Measurements from ENCODE around the gene SEZ6. TPM values are rescaled to one million over a fixed set of nuclear protein-coding genes. Genes with fewer than 3 reads are reported as not detected.

Gene SEZ6
- total and polyA plus RNA-seq, 2 of the 4 experiments (the other 2 are of a cell fraction) = not detected

DNA sequence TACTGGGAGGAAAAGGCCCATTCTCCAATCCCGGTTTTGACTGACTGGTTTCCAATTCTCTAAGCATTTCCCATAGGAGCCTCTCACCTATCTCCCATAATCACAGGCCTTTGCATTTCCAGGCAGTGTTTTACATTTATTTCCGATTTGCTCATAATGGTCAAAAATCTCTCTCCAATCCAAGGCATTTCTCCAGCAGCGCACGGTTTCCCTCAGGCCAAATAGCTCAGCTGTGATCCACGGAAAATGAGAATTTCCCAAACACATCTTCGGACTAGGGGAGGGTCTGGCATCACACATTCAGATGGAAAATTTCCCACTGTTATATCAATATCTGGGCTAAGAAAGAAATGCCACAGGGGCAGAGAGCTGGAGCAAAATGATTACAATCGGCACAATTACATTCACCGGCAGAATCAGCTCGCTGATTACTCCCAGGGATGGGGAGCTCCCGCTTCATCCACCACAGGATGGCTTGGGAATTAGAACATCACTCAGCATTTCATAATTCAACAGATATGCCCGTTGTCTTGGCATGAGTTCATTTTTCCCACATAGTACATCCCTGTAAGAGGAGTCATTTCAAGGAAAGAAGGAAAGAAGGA, 43.8 kb upstream of the SEZ6 start:
- no peak overlapping the region for H3K4ac ChIP-seq (ENCODE audit: low read depth, low read length)

More for the DNA sequence above, 43.8 kb upstream of the SEZ6 start:
- no peak overlapping the region for H3K23ac ChIP-seq (ENCODE audit: low read depth, low read length)
- dilution Hi-C loops (cut with HindIII; ENCODE audit: low sequenced_read_pairs, unreplicated experiment) = no loop called here
- H2BK15ac ChIP-seq (ENCODE audit: low read depth, low read length) = no peak overlapping the region
- H2AK5ac ChIP-seq (ENCODE audit: low read depth, low read length) = no peak overlapping the region
- DNase-seq = no peak
- H2AK9ac ChIP-seq (replicated peaks; ENCODE audit: low read depth, low read length, poor library complexity) = no peak overlapping the region
- H3K4me1 ChIP-seq (ENCODE audit: control insufficient read depth, insufficient read depth, low read length) = no peaks in the 10 kb centered on the region
- H2BK120ac ChIP-seq (ENCODE audit: low read depth, low read length) = no peak overlapping the region
- H3K36me3 ChIP-seq (ENCODE audit: control insufficient read depth, insufficient read depth, low read length) = no peaks in the 10 kb centered on the region
- no peak overlapping the region for H3K4me3 ChIP-seq (ENCODE audit: insufficient read depth, low read depth, low read length)
- H3K27ac ChIP-seq (ENCODE audit: insufficient read depth, low read length) = no peak overlapping the region
- H4K20me1 ChIP-seq (ENCODE audit: insufficient read depth, low read length) = no peaks in the 10 kb centered on the region
- no peak for ATAC-seq (ENCODE audit: low read depth)
- no peak overlapping the region for H3K4me2 ChIP-seq (ENCODE audit: low read depth, low read length)
- H4K5ac ChIP-seq (ENCODE audit: low read depth, low read length) = no peak overlapping the region
- no peak overlapping the region for H3K9ac ChIP-seq (ENCODE audit: low read depth, low read length)
- H3K14ac ChIP-seq (replicated peaks; ENCODE audit: low read depth, low read length) = no peak overlapping the region
- H3K56ac ChIP-seq (ENCODE audit: extremely low read depth, insufficient read depth, low read length) = no peak overlapping the region
- H2AFZ ChIP-seq (replicated peaks; ENCODE audit: low read length, poor library complexity) = no peak overlapping the region
- H3K27me3 ChIP-seq (ENCODE audit: control insufficient read depth, insufficient read depth, low read length) = peaks cover 81% of the 10 kb centered on the region
- ChIA-PET POLR2A (ENCODE audit: unreplicated experiment) (no interaction called here), CTCF (no interaction called here)
- no peak overlapping the region for H4K91ac ChIP-seq (ENCODE audit: insufficient read depth, low read depth, low read length)
- intact Hi-C loops (cut with micrococcal nuclease) = loop anchor here (10.0 kb wide), 1 partner anchor 85 kb away; no protein-coding TSS in a partner anchor
- in situ Hi-C loops (cut with MboI; ENCODE audit: low sequenced_read_pairs) = loop anchor here (10.0 kb wide), 1 partner anchor 55 kb away; no protein-coding TSS in a partner anchor
- no peak overlapping the region for H4K8ac ChIP-seq (ENCODE audit: low read depth in 2 of 2, low read length in 2 of 2)
- 89% methylated on average over 4 of the region's 11 CpGs; no CpG with 5 or more reads in 1 of the 2 experiments for WGBS, 2 experiments (ENCODE audit: extremely low coverage in 2 of 2, insufficient read length in 1 of 2)
- H3K79me1 ChIP-seq (ENCODE audit: low read depth in 1 of 2, low read length in 2 of 2) = no peaks in the 10 kb centered on the region
- H3K9me1 ChIP-seq (ENCODE audit: insufficient read depth, low read length) = peaks cover 2% of the 10 kb centered on the region; the same call in 1 of the 2 replicates
- H2BK5ac ChIP-seq (ENCODE audit: low read depth, low read length, poor library complexity, severe bottlenecking) = no peak overlapping the region
- H3K9me3 ChIP-seq (ENCODE audit: control insufficient read depth, insufficient read depth, low read length) = no peaks in the 10 kb centered on the region; the same call in 1 of the 2 replicates
- H2BK20ac ChIP-seq (ENCODE audit: low read depth, low read length) = no peak overlapping the region
- TF ChIP-seq BHLHE40 (IDR thresholded peaks at IDR 0.05; ENCODE audit: low read depth, low read length) (no peak), SMC3 (IDR thresholded peaks at IDR 0.05; ENCODE audit: low read depth, low read length) (no peak), RAD21 (IDR thresholded peaks at IDR 0.05; ENCODE audit: low read length) (no peak), RCOR1 (IDR thresholded peaks at IDR 0.05; ENCODE audit: insufficient replicate concordance, low read length) (no peak), MAFK (IDR thresholded peaks at IDR 0.05; ENCODE audit: low read depth, low read length) (no peak), MAZ (IDR thresholded peaks at IDR 0.05; ENCODE audit: borderline replicate concordance, low read depth, low read length) (no peak)
- TF ChIP-seq, protein P1, sequence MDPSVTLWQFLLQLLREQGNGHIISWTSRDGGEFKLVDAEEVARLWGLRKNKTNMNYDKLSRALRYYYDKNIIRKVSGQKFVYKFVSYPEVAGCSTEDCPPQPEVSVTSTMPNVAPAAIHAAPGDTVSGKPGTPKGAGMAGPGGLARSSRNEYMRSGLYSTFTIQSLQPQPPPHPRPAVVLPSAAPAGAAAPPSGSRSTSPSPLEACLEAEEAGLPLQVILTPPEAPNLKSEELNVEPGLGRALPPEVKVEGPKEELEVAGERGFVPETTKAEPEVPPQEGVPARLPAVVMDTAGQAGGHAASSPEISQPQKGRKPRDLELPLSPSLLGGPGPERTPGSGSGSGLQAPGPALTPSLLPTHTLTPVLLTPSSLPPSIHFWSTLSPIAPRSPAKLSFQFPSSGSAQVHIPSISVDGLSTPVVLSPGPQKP (IDR thresholded peaks at IDR 0.05; ENCODE audit: borderline replicate concordance, low read depth, low read length) = no peak
- no peak overlapping the region for H3K18ac ChIP-seq (ENCODE audit: low read depth, low read length)
- BruUV-seq (replicated peaks) = no TSS peak
